Cardiac fibroblast (primary cell): ENCODE results near the gene MAU2.

Source experiments
- DNase-seq, 2 donors: peaks; one replicate each; pipeline versions ENCODE4 v3.0.0 to v3.0.0-alpha.2; 2010; ENCODE audit warnings: low read depth in 2 of 2
- H3K4me3 ChIP-seq, 2 donors: replicated peaks in 1 of 2; 1 replicate in 1 of 2; 2 replicates in 1 of 2; pipeline ENCODE4 v1.5.1; 2011; ENCODE audit warnings: low read depth in 2 of 2, low read length in 2 of 2, mild to moderate bottlenecking in 2 of 2, moderate library complexity in 1 of 2
- CTCF ChIP-seq: IDR thresholded peaks from one replicate; pipeline ENCODE4 v1.5.1; 2011; ENCODE audit warnings: low read depth, mild to moderate bottlenecking, low read length, inconsistent platforms

MAU2 gene

DNA sequence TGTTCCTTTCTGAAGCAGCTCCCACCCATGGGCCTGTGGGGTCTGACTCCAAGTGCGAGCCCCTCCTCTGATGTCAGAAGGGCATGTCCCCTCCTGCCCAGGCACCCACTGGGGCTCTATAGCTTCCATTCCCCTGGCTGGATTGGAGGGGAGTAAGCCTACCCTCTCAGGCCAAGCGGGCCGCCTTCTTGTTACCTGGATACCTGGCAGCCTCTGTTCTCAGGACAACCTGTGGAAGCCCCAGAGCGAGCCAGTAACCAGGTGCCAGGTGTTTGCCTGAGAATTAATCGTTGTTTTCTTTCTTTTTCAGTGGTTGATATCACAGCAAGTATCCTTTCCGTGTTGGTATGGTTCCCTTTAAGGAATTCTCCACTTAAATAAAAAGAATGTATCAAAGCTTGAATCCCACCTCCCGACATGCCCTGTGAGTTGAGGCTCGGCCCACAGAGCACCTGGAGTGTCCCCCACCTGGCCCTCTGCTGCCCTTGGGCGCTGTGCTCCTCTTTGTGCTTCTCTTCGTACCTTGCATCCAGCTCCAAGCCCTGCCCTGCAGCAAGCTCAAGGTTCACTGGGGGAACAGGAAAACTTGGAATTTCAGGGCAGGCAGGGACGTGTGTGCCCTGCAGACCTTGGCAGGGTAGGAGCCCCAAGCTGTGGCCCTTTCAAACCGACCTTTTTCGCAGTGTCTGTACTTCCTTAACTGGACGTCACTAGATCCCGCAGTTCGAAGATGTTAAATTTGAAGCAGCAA, 15.0 kb downstream of the MAU2 start:
- no peak for TF ChIP-seq CTCF
- DNase-seq, result no peak
- no peak overlapping the region for H3K4me3 ChIP-seq

DNA sequence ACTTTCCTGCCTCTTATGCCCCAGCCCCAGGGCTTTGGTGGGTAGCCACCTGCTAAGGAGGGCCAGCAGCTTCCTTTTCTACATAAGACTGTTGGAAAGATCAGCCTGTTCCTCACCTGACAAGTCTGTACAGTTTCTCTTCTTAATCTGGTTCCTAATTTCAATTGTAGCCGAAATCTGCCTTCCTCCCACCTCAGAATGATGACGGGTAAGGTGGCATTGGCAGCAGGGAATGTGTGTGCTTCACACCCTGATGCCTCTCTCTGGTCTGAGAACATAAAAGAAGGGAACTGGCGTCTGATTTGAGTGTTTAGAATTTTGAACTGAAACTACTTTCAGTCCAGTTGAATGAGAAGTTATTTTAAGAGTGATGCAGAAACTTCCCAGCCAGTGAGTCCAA, 16.0 kb downstream of the MAU2 start:
- DNase-seq, result no peak
- H3K4me3 ChIP-seq, result no peak overlapping the region
- TF ChIP-seq CTCF, result no peak

DNA sequence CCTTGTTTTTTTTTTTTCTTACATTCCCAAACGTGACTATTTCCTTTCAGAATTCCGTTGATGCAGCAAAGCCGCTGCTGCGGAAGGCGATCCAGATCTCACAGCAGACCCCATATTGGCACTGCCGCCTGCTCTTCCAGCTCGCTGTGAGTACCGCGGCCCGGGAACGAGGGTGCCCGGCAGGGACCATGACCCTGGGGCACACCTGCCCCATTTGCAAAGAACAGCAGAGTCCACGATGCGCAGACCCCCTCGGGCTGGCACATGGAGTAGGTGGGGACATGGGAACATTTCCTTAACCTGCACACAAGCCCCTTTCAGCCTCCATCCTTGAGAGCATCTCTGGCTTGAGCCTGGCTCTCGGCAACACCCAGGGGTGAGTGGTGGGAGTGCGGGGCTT, 16.5 kb downstream of the MAU2 start:
- no peak for TF ChIP-seq CTCF
- H3K4me3 ChIP-seq, result no peak overlapping the region
- DNase-seq, result no peak

- no peak for TF ChIP-seq CTCF
- H3K4me3 ChIP-seq, result no peak overlapping the region
- peak; percentile 33 to 83 for DNase-seq
Observed at GRCh38 chr19:19338082-19338481, 17.5 kb downstream of the MAU2 start.

- no peak overlapping the region for H3K4me3 ChIP-seq
- TF ChIP-seq CTCF, result no peak
Observed at GRCh38 chr19:19341026-19341425, 20.4 kb downstream of the MAU2 start.

DNA sequence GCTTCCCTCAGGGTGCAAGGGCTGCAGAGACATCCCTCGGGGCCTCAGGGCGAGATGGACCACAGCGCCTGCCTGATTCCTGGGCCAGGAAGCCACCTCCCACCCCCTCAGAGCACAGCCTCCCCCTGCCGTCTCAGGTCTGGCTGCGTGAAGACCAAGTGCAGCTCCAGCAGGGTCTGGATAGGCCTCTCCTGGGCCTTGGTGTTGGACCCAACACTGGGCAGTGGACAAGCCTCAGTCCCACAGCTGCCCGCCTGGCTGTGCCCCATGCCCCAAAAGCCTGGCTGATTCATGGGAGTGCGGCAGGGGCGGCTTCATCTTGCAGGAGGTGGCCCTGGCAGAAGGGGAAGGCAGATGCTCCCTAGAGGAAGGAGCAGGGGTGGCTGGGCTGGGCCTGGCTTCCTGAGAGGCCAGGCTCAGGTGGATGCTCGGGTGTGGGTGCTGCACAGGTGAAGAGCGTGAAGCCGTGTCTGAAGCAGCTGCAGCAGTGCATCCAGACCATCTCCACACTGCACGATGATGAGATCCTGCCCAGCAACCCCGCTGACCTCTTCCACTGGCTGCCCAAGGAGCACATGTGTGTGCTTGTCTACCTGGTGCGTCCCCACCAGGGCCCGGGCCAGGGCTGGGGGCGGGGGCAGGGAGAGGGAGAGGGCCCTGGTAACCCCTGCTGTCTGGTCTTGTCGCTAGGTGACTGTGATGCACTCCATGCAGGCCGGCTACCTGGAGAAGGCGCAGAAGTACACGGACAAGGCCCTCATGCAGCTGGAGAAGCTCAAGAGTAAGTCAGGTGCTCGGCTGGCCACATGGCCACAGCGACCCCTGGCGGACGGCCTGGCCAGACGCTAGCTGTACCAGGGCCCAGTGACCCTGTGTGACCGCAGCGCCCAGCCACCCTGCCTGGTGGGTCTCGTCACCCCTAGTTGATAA, 21.7 kb downstream of the MAU2 start:
- peak; percentile 66 to 70 for DNase-seq
- TF ChIP-seq CTCF, result peak; percentile 93
- no peak overlapping the region for H3K4me3 ChIP-seq

More at GRCh38 chr19:19341026-19341425, 20.4 kb downstream of the MAU2 start:
- DNase-seq, result no peak
